ENCODE measurements around the gene PLEKHG4B.
"Not testable (repeated sequence)": the region's sequence is repeated elsewhere in the genome, so short reads cannot be mapped to it uniquely, and the experiment has no call there.

The PLEKHG4B gene

GRCh38 chr5:96976-97660, 5.2 kb downstream of the PLEKHG4B start:
- no peak for DNase-seq

DNA sequence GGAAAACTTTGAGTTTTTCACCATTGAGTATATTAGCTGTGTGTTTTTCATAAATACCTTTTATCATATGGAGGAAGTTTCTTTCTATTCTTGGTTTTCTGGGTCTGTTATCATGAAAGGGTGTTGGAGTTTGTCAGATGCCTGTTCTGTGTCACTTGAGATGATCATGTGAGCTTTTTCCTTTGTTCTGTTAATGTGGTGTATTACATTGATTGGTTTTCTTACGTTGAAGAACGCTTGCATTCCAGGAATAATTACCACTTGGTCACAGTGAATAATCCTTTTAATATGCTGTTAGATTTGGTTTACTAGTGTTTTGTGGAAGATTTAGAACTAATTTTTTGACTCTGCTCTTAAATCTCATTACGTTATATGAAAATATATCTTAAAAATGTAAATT, 7.8 kb downstream of the PLEKHG4B start:
- DNase-seq: no peak

DNA sequence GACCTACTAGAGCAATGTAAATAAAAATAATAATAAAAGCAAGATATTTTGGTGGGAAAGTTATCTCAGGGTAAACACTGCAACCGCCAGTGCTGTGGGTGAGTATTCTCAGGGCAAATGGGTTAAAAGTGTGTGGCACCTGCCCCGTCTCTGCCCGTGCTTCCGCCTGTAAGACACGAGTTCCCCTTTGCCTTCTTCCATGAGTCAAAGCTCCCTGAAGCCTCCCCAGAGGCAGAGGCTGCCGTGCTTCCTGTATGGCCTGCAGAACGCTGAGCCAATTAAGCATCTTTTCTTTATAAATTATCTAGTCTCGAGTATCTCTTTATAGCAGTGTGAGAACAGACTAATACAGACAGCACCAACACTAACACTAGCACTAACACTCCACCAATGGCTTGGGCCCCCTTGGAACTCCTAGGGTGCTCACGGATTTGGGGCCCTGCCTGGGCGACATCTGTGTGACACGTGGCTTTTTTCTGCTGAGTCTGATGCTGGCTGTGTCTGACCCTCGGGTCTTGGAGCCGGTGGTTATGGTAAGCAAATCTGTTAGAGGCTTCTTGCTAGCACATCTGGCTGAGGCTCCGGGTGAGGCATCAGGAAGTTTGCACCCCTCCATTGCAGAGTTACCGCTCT, 10.6 kb downstream of the PLEKHG4B start:
- no peak for DNase-seq

- not testable (repeated sequence) for DNase-seq
Observed at GRCh38 chr5:104106-104505, 12.1 kb downstream of the PLEKHG4B start.

DNA sequence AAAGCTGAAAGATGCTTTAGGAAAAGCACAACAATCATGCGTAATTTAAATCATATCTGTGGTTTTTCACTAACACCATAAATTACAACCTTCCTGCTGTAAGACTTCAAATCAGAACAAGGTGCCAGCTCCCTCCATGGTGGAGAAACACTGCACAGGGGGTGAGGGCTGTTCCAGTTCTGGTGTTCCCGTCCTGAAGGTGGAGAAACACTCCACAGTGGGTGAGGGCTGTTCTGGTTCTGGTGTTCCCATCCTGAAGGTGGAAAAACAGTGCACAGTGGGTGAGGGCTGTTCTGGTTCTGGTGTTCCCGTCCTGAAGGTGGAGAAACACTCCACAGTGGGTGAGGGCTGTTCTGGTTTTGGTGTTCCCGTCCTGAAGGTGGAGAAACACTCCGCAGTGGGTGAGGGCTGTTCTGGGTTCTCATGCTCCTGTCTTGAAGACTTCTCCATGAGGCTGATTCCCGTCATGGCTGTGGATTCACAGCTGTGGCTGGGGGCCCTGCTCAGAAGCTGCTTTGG, 12.9 kb downstream of the PLEKHG4B start:
- DNase-seq: no peak

DNA sequence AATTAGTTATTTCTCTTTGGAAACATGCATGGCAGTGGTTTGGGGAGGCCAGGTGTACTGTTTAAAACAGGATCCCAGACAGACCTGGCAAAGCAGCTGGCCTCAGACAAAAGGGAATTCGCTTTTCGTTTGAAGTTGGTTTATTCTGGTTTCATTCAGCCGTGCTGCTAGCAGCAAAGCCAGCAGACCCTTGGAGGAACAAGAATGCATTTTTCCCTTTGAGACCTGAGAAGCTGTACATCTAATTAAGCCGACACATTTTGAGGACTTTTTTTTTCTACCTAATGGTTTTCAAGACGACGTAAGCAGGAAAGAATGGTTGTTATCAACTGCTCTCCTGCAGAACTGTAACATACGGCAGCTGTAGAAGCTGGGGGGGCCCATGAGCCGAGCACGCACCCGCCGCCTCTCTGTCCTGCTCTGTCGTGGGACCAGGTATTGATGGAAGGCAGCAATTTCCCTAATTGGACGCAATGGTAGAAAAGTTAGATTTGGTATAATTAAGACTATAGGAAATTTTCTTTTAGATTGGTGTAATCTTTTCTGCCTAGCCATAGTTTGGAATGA, 13.6 kb downstream of the PLEKHG4B start:
- no peak for DNase-seq

GRCh38 chr5:106587-106986, 14.6 kb downstream of the PLEKHG4B start:
- no peak for DNase-seq

GRCh38 chr5:107526-107925, 15.6 kb downstream of the PLEKHG4B start:
- DNase-seq: no peak

GRCh38 chr5:109826-110225, 17.9 kb downstream of the PLEKHG4B start:
- no peak for DNase-seq

- DNase-seq: no peak
Observed at GRCh38 chr5:110270-110888, 18.4 kb downstream of the PLEKHG4B start.

DNA sequence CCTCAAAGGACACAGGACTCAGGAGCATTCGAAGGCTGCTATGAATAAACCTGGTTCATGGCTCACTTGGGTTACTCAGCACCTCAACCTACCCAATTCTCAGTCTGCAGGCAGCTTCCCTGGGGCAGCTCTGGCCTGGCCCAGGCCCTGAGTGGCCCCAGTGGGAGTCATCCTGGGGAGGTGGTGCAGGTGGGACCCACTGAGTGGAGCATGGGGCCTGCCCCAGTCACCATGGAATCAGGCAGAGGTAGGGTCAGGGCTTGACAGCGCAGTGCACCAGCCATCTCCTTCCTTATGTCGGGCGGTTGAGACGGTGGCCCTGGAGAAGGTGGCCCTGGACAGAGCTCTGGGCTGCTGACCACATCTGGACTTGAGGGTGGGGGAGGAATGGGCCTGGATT, 19.2 kb downstream of the PLEKHG4B start:
- no peak for DNase-seq

GRCh38 chr5:119486-120097, 27.6 kb downstream of the PLEKHG4B start:
- no peak for DNase-seq

DNA sequence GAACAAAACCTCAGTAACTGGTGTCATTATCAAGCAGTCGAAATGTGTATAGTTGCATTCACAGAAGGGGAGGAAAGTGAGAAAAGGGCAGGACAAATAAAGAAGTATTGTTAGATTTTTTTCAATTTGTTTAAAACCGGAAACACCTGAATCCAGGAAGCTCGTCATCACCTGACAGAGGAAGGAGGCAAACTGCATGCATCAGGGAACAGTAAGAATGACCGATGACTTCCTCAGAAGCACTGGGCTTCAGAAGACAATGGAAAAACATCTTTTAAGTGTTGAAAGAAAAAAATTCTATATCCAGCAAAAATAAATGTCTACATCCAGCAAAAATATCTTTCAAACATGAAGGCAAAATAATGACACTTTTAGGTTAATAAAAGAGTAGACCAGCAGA, 29.5 kb downstream of the PLEKHG4B start:
- no peak for DNase-seq

- no peak for DNase-seq
Observed at GRCh38 chr5:125815-126214, 33.8 kb downstream of the PLEKHG4B start.

GRCh38 chr5:126806-127205, 34.8 kb downstream of the PLEKHG4B start:
- no peak for DNase-seq

GRCh38 chr5:127886-128285, 35.9 kb downstream of the PLEKHG4B start:
- no peak for DNase-seq

DNA sequence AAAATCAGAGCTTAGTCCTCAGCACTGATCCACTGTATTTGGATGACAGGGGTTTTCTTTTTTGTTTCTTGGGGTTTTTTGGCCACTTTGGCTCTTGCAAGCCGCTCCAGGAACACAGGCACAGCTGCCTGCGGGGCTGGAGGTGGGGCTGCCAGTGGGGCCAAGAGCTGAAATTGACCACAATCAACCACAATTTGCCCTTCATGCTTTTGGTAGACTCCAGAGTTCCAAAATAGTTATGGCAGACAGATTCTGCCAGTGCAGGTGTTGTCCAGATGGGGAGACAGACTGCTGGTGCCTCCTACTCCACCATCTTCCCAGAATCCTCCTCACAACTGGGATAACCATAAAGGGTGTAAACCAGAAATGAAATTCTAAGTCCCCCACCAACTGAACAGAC, 36.5 kb downstream of the PLEKHG4B start:
- DNase-seq: no peak

- no peak for DNase-seq
Observed at GRCh38 chr5:129148-129547, 37.2 kb downstream of the PLEKHG4B start.

- DNase-seq: no peak
Observed at GRCh38 chr5:129820-130219, 37.9 kb downstream of the PLEKHG4B start.

DNA sequence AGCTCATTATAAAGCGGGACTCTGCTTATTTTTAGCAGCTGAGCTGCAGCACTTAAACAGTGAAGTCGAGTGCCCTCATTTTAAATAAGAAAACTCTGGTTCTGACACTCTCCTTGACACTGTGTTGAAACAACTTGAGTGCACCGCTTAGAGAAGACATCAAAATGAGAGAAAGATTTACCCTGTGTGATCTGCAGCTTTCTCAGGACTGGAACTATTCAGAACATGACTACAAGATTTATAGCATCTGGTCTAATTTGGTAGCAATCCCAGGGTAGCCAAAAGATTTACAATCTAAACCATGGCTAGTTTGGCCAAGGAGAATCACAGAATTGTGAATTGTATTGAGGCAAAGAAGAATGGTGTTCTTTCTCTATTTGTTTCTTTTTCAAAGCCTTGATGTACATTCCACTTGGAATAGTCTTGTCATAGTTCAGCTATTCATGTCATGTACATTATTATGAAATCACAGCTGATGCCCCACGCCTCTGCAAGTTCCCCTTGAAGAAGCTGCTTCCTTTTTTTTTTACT, 38.7 kb downstream of the PLEKHG4B start:
- DNase-seq: no peak

GRCh38 chr5:136901-137300, 44.9 kb downstream of the PLEKHG4B start:
- no peak for DNase-seq

DNA sequence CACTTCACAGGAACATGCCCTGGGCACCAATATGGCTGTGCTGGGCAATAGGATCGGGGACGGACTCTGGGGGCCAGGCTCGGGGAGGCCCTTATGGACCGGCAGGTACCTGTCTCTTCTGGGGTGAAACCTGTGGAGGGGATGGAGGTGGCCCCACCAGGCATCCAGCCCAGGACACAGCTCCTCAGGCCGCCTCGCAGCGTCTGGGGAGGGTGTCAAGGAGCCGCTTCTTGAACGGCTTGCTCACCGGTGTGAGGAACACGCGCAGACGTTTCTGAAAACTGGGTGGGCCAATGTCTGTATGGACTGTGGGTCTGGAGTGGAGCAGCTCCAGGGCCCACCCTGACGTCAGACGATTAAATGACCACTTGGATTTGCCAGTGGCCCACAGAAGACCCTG, 45.8 kb downstream of the PLEKHG4B start:
- no peak for DNase-seq

DNA sequence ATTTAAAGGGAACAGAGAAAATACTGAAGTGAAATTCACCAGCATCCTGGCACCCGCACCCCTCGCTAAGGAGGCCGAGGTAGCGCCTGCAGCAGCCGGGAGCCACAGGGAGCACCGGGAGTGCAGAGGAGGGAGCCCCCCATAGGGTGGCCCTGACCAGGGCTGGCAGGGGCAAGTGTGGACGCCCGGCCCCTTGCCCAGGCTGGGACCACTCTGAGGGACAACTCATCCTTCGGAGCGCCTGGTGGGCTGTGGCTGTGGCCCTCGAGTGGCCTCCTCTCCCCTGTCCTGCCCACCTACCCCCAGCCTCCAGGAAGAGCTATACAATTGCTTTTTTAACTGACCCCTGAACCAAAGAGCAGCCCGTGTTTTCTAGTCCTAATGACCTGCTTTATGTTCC, 47.0 kb downstream of the PLEKHG4B start:
- DNase-seq: no peak

All from DMS153 (cell line).